OCI-LY7 (cell line): ENCODE results near the gene CLCN2. TPM values are rescaled to one million over a fixed set of nuclear protein-coding genes. Genes with fewer than 3 reads are reported as not detected.

Source experiments
- BruUV-seq: library from RNA; stranded (reverse); fragments of 400-500 nt; replicated peaks from 2 replicates; lab custom pipeline; 2021; lab: Mats Ljungman, UMichigan
- CTCF ChIA-PET: fragments of 300-600 bp; sonication (Branson Sonifier 250); formaldehyde crosslinking; loops from one replicate; lab custom pipeline; 2022; ENCODE audit warnings: antibody characterized with exemption; ENCODE audit not compliant: unreplicated experiment; lab: Charles Lee
- POLR2A ChIA-PET: fragments of 300-600 bp; sonication (Branson Sonifier 250); formaldehyde crosslinking; loops from one replicate; lab custom pipeline; 2022; ENCODE audit warnings: antibody characterized with exemption; lab: Charles Lee
- DNase-seq: peaks from one replicate; pipeline ENCODE4 v3.0.0-alpha.2; 2015; ENCODE audit warnings: low spot score
- H2AFZ ChIP-seq: fragments of 200-600 bp; sonication (generic), shearing (Covaris generic); 2 replicates; pipeline ENCODE4 v1.6.1; 2014; ENCODE audit warnings: mild to moderate bottlenecking, antibody characterized with exemption, low read length, moderate library complexity
- H3K27ac ChIP-seq: fragments of 200-600 bp; sonication (generic); 2 replicates; pipeline ENCODE4 v1.5.1; 2014; ENCODE audit warnings: mixed run types, low read depth, mild to moderate bottlenecking, moderate library complexity, low read length, inconsistent platforms; ENCODE audit not compliant: poor library complexity, severe bottlenecking
- H3K36me3 ChIP-seq: fragments of 200-600 bp; sonication (generic); 2 replicates; pipeline ENCODE4 v1.6.1; 2014; ENCODE audit warnings: mild to moderate bottlenecking, antibody characterized with exemption, low read length, moderate library complexity, mixed read lengths; ENCODE audit not compliant: insufficient read depth
- H3K4me1 ChIP-seq: fragments of 200-600 bp; sonication (generic); 2 replicates; pipeline ENCODE4 v1.5.1; 2014; ENCODE audit warnings: mild to moderate bottlenecking, low read length; ENCODE audit not compliant: insufficient read depth, poor library complexity, severe bottlenecking
- H3K4me2 ChIP-seq: fragments of 200-600 bp; sonication (generic); 2 replicates; pipeline ENCODE4 v1.6.1; 2014; ENCODE audit warnings: mild to moderate bottlenecking, low read length
- H3K4me3 ChIP-seq: fragments of 200-600 bp; sonication (generic); 2 replicates; pipeline ENCODE4 v1.5.1; 2014; ENCODE audit warnings: mild to moderate bottlenecking, low read depth, low read length; ENCODE audit not compliant: poor library complexity, severe bottlenecking
- H3K79me2 ChIP-seq: fragments of 200-600 bp; sonication (generic); 2 replicates; pipeline ENCODE4 v1.6.1; 2016; ENCODE audit warnings: low read depth, mild to moderate bottlenecking, low read length, moderate library complexity, mixed read lengths; ENCODE audit not compliant: insufficient read depth
- H3K9me2 ChIP-seq: fragments of 200-600 bp; sonication (generic); 2 replicates; pipeline ENCODE4 v1.6.1; 2016; ENCODE audit warnings: mild to moderate bottlenecking, low read length, mixed read lengths; ENCODE audit not compliant: insufficient read depth
- H3K9me3 ChIP-seq: fragments of 200-600 bp; sonication (generic); 2 replicates; pipeline ENCODE4 v1.6.1; 2014; ENCODE audit warnings: mild to moderate bottlenecking, mixed run types, low read length, mixed read lengths
- H4K20me1 ChIP-seq: fragments of 200-600 bp; sonication (generic); 2 replicates; pipeline ENCODE4 v1.6.1; 2014; ENCODE audit warnings: mild to moderate bottlenecking, antibody characterized with exemption, low read length, moderate library complexity, mixed read lengths; ENCODE audit not compliant: insufficient read depth
- CTCF ChIP-seq: fragments of 200-600 bp; sonication (generic); conservative IDR thresholded peaks from 2 replicates; pipeline ENCODE4 v1.5.1; 2014; ENCODE audit warnings: mild to moderate bottlenecking, antibody characterized with exemption, low read length, moderate library complexity, mixed read lengths
- EZH2phosphoT487 ChIP-seq: fragments of 200-600 bp; sonication (generic); IDR thresholded peaks from 2 replicates; pipeline ENCODE4 v1.6.1; 2018; ENCODE audit warnings: low read depth, borderline replicate concordance, mild to moderate bottlenecking, mixed run types, antibody characterized with exemption, low read length, moderate library complexity, mixed read lengths
- intact Hi-C: fragments of 100-400 bp; cut with micrococcal nuclease; formaldehyde crosslinking; loops from one replicate; pipeline ENCODE4 v1.10.0; 2022; ENCODE audit not compliant: unreplicated experiment
- total RNA-seq, 2 experiments: library from RNA; depleted of rRNA in 1 of 2; stranded (reverse); fragments of >200 nt in 1 of 2; shearing (Covaris generic) in 1 of 2; gene quantifications; 2 replicates each; pipeline ENCODE4 v1.2.3, GENCODE V29; 2014 to 2022

The CLCN2 gene
- total RNA-seq, 2 experiments from 2014 or later = 4.2 to 15.0 TPM

- POLR2A ChIA-PET = no interaction called here
- intact Hi-C loops = no loop called here
These were observed 54.9 kb downstream of the CLCN2 start for GRCh38 chr3:184306341-184306972.

GRCh38 chr3:184305577-184305976 is 55.8 kb downstream of the CLCN2 start:
- Histone ChIP-seq H2AFZ (no peak overlapping the region), H3K27ac (no peak overlapping the region), H3K36me3 (peaks cover 93% of the 10 kb centered on the region), H3K4me2 (no peak overlapping the region), H3K4me1 (peaks cover 2% of the 10 kb centered on the region), H3K4me3 (no peak overlapping the region), H3K9me3 (no peaks in the 10 kb centered on the region), H4K20me1 (no peaks in the 10 kb centered on the region), H3K79me2 (peaks cover 4% of the 10 kb centered on the region; the same call in 1 of the 2 replicates), H3K9me2 (no peaks in the 10 kb centered on the region)
- TF ChIP-seq EZH2phosphoT487 = no peak
- peak; percentile 72 for TF ChIP-seq CTCF
- ChIA-PET CTCF (no interaction called here), POLR2A (interaction anchor here (0.6 kb wide), 1 partner anchor 131 kb away, joined by 4 read pairs; no protein-coding TSS in a partner anchor)
- intact Hi-C loops = no loop called here
- peak; percentile 29 for DNase-seq
- no TSS peak for BruUV-seq

More at GRCh38 chr3:184306341-184306972, 54.9 kb downstream of the CLCN2 start:
- Histone ChIP-seq H4K20me1 (no peaks in the 10 kb centered on the region), H3K36me3 (peaks cover 84% of the 10 kb centered on the region), H3K9me2 (no peaks in the 10 kb centered on the region), H3K9me3 (no peaks in the 10 kb centered on the region), H3K27ac (no peak overlapping the region), H2AFZ (no peak overlapping the region), H3K4me3 (no peak overlapping the region), H3K4me1 (no peaks in the 10 kb centered on the region), H3K4me2 (no peak overlapping the region), H3K79me2 (no peaks in the 10 kb centered on the region; the same call in 1 of the 2 replicates)
- no peak for DNase-seq
- TF ChIP-seq CTCF (no peak), EZH2phosphoT487 (no peak)
- CTCF ChIA-PET = no interaction called here
- no TSS peak for BruUV-seq

GRCh38 chr3:184300378-184300720 is 61.1 kb downstream of the CLCN2 start:
- peak overlapping the region; percentile 87 for H3K4me2 ChIP-seq
- H4K20me1 ChIP-seq = peaks cover 12% of the 10 kb centered on the region; the same call in 1 of the 2 replicates
- peaks cover 58% of the 10 kb centered on the region for H3K36me3 ChIP-seq
- no peak overlapping the region for H2AFZ ChIP-seq
- CTCF ChIA-PET = no interaction called here
- no TSS peak for BruUV-seq
- TF ChIP-seq EZH2phosphoT487 = no peak
- TF ChIP-seq CTCF = no peak
- H3K27ac ChIP-seq = no peak overlapping the region
- H3K4me1 ChIP-seq = peaks cover 12% of the 10 kb centered on the region
- DNase-seq = no peak
- peak overlapping the region; percentile 96 for H3K4me3 ChIP-seq
- H3K9me2 ChIP-seq = no peaks in the 10 kb centered on the region
- no peaks in the 10 kb centered on the region for H3K9me3 ChIP-seq
- H3K79me2 ChIP-seq = peaks cover 18% of the 10 kb centered on the region
- POLR2A ChIA-PET = interaction anchor here (1.4 kb wide), 1 partner anchor 115 kb away, joined by 3 read pairs; the partner anchor contains the start of gene ABCF3
- intact Hi-C loops = no loop called here
